ENCODE results near the gene LDLRAP1.

Gene LDLRAP1

GRCh38 chr1:25524568-25525360 is 18.6 kb upstream of the LDLRAP1 start:
- no peak for DNase-seq (ENCODE audit: low read depth)

GRCh38 chr1:25525361-25525688 is 18.1 kb upstream of the LDLRAP1 start:
- no peak for DNase-seq (ENCODE audit: low read depth)

GRCh38 chr1:25526753-25527152 is 16.7 kb upstream of the LDLRAP1 start:
- DNase-seq (ENCODE audit: low read depth), result no peak

- DNase-seq (ENCODE audit: low read depth), result no peak
Observed at GRCh38 chr1:25527226-25527846, 16.1 kb upstream of the LDLRAP1 start.

- DNase-seq (ENCODE audit: low read depth), result no peak
Observed at GRCh38 chr1:25527946-25528595, 15.3 kb upstream of the LDLRAP1 start.

GRCh38 chr1:25528881-25529517 is 14.4 kb upstream of the LDLRAP1 start:
- no peak for DNase-seq (ENCODE audit: low read depth)

- DNase-seq (ENCODE audit: low read depth), result no peak
Observed at GRCh38 chr1:25529518-25530185, 13.8 kb upstream of the LDLRAP1 start.

GRCh38 chr1:25530186-25531081 is 13.0 kb upstream of the LDLRAP1 start:
- no peak for DNase-seq (ENCODE audit: low read depth)

GRCh38 chr1:25531082-25531461 is 12.3 kb upstream of the LDLRAP1 start:
- DNase-seq (ENCODE audit: low read depth), result no peak

GRCh38 chr1:25532970-25533369 is 10.4 kb upstream of the LDLRAP1 start:
- no peak for DNase-seq (ENCODE audit: low read depth)

GRCh38 chr1:25533775-25534409 is 9.5 kb upstream of the LDLRAP1 start:
- no peak for DNase-seq (ENCODE audit: low read depth)

- DNase-seq (ENCODE audit: low read depth), result no peak
Observed at GRCh38 chr1:25534410-25534788, 9.0 kb upstream of the LDLRAP1 start.

GRCh38 chr1:25536124-25536523 is 7.3 kb upstream of the LDLRAP1 start:
- no peak for DNase-seq (ENCODE audit: low read depth)

- DNase-seq (ENCODE audit: low read depth), result no peak
Observed at GRCh38 chr1:25537153-25537831, 6.1 kb upstream of the LDLRAP1 start.

GRCh38 chr1:25538191-25538767 is 5.1 kb upstream of the LDLRAP1 start:
- DNase-seq (ENCODE audit: low read depth), result no peak

- DNase-seq (ENCODE audit: low read depth), result no peak
Observed at GRCh38 chr1:25540750-25541342, 2.6 kb upstream of the LDLRAP1 start.

GRCh38 chr1:25541425-25541824 is 2.0 kb upstream of the LDLRAP1 start:
- DNase-seq (ENCODE audit: low read depth), result no peak

- DNase-seq (ENCODE audit: low read depth), result no peak
Observed at GRCh38 chr1:25541889-25542658, 1.3 kb upstream of the LDLRAP1 start.

- DNase-seq (ENCODE audit: low read depth), result no peak
Observed at GRCh38 chr1:25543005-25543424, 391 bp upstream of the LDLRAP1 start.
